T47D (cell line): ENCODE data around the gene CRABP1.
"Not testable (repeated sequence)": the region's sequence is repeated elsewhere in the genome, so short reads cannot be mapped to it uniquely, and the experiment has no call there.

Experiments
- DNase-seq, 2 experiments: peaks; one replicate each; pipeline versions ENCODE4 v3.0.0 to v3.0.0-alpha.2; 2011 to 2012; ENCODE audit warnings: low read depth in 1 of 2, low spot score in 1 of 2
- JUND ChIP-seq: IDR thresholded peaks from 2 replicates; pipeline ENCODE4 v1.6.1; 2012; ENCODE audit warnings: low read depth
- in situ Hi-C: cut with HindIII; loops from 2 replicates; pipeline ENCODE4 v1.10.0; 2016; ENCODE audit warnings: low sequenced_read_pairs, low pct_unique_long_range_greater_than_20kb

CRABP1 gene

GRCh38 chr15:78372880-78373279 is 32.7 kb downstream of the CRABP1 start:
- in situ Hi-C loops = no loop called here
- TF ChIP-seq JUND = no peak
- DNase-seq = peak in 1 of 2 experiments; percentile 15

GRCh38 chr15:78374436-78375393 is 34.6 kb downstream of the CRABP1 start:
- no peak for TF ChIP-seq JUND
- DNase-seq = peak in 1 of 2 experiments; percentile 67
- in situ Hi-C loops = no loop called here

- DNase-seq, in situ Hi-C loops: not testable (repeated sequence)
Observed at GRCh38 chr15:78380143-78380542, 40.0 kb downstream of the CRABP1 start.

- no peak for TF ChIP-seq JUND
- in situ Hi-C loops = no loop called here
- DNase-seq = no peak
Observed at GRCh38 chr15:78382114-78382880, 42.1 kb downstream of the CRABP1 start.

- TF ChIP-seq JUND = no peak
- DNase-seq = no peak
- in situ Hi-C loops = no loop called here
Observed at GRCh38 chr15:78384651-78385050, 44.5 kb downstream of the CRABP1 start.

GRCh38 chr15:78387246-78388037 is 47.3 kb downstream of the CRABP1 start:
- TF ChIP-seq JUND = no peak
- in situ Hi-C loops = no loop called here
- DNase-seq = no peak

GRCh38 chr15:78388865-78389264 is 48.7 kb downstream of the CRABP1 start:
- DNase-seq = no peak
- no peak for TF ChIP-seq JUND
- in situ Hi-C loops = no loop called here

GRCh38 chr15:78389322-78389721 is 49.2 kb downstream of the CRABP1 start:
- in situ Hi-C loops = no loop called here
- no peak for DNase-seq
- no peak for TF ChIP-seq JUND

- TF ChIP-seq JUND = no peak
- in situ Hi-C loops = no loop called here
- DNase-seq = no peak
Observed at GRCh38 chr15:78389738-78390137, 49.6 kb downstream of the CRABP1 start.

GRCh38 chr15:78390242-78390641 is 50.1 kb downstream of the CRABP1 start:
- in situ Hi-C loops = no loop called here
- TF ChIP-seq JUND = no peak
- no peak for DNase-seq

GRCh38 chr15:78390826-78391225 is 50.7 kb downstream of the CRABP1 start:
- TF ChIP-seq JUND = no peak
- no peak for DNase-seq
- in situ Hi-C loops = no loop called here

- no peak for DNase-seq
- in situ Hi-C loops = no loop called here
- TF ChIP-seq JUND = no peak
Observed at GRCh38 chr15:78391781-78392180, 51.6 kb downstream of the CRABP1 start.
